ENCODE data around the gene ABCC6. TPM values are rescaled to one million over a fixed set of nuclear protein-coding genes. Genes with fewer than 3 reads are reported as not detected.

ABCC6 gene
- total and polyA plus RNA-seq, 2 of the 4 experiments (the other 2 are of a cell fraction), result 0.36 to 1.3 TPM

DNA sequence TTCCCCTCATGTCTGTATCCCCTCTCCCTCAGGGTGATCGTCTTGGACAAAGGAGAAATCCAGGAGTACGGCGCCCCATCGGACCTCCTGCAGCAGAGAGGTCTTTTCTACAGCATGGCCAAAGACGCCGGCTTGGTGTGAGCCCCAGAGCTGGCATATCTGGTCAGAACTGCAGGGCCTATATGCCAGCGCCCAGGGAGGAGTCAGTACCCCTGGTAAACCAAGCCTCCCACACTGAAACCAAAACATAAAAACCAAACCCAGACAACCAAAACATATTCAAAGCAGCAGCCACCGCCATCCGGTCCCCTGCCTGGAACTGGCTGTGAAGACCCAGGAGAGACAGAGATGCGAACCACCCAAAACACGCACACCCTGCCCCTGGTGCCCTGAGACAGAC lies 82.2 kb downstream of the ABCC6 start:
- H3K14ac ChIP-seq (replicated peaks; ENCODE audit: low read depth, low read length), result no peak overlapping the region
- DNase-seq (no peak), ATAC-seq (ENCODE audit: low read depth) (no peak)
- H3K36me3 ChIP-seq (ENCODE audit: control insufficient read depth, insufficient read depth, low read length), result peaks cover 91% of the 10 kb centered on the region
- TF ChIP-seq FOS (IDR thresholded peaks at IDR 0.05; ENCODE audit: low read depth, low read length), result no peak
- TF ChIP-seq MAFK (IDR thresholded peaks at IDR 0.05; ENCODE audit: low read depth, low read length), result no peak
- TF ChIP-seq, protein P1, sequence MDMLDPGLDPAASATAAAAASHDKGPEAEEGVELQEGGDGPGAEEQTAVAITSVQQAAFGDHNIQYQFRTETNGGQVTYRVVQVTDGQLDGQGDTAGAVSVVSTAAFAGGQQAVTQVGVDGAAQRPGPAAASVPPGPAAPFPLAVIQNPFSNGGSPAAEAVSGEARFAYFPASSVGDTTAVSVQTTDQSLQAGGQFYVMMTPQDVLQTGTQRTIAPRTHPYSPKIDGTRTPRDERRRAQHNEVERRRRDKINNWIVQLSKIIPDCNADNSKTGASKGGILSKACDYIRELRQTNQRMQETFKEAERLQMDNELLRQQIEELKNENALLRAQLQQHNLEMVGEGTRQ (IDR thresholded peaks at IDR 0.05; ENCODE audit: low read depth, low read length), result no peak
- no peak for TF ChIP-seq SMC3 (IDR thresholded peaks at IDR 0.05; ENCODE audit: low read depth, low read length)
- no peak for TF ChIP-seq MXI1 (IDR thresholded peaks at IDR 0.05; ENCODE audit: borderline replicate concordance, low read depth, low read length)
- no peak overlapping the region for H2BK20ac ChIP-seq (ENCODE audit: low read depth, low read length)
- no peak overlapping the region for H4K5ac ChIP-seq (ENCODE audit: low read depth, low read length)
- no peak overlapping the region for H3K4me2 ChIP-seq (ENCODE audit: low read depth, low read length)
- H4K8ac ChIP-seq (ENCODE audit: low read depth in 2 of 2, low read length in 2 of 2), result no peak overlapping the region
- H3K27ac ChIP-seq (ENCODE audit: insufficient read depth, low read length), result no peak overlapping the region
- H3K27me3 ChIP-seq (ENCODE audit: control insufficient read depth, insufficient read depth, low read length), result no peaks in the 10 kb centered on the region
- H3K79me1 ChIP-seq (ENCODE audit: low read depth in 1 of 2, low read length in 2 of 2), result peaks cover 13 to 39% of the 10 kb centered on the region in 2 experiments
- H3K4ac ChIP-seq (ENCODE audit: low read depth, low read length), result no peak overlapping the region
- no peak overlapping the region for H3K23ac ChIP-seq (ENCODE audit: low read depth, low read length)
- H3K9me1 ChIP-seq (ENCODE audit: insufficient read depth, low read length), result peaks cover 10% of the 10 kb centered on the region
- peaks cover 30% of the 10 kb centered on the region for H4K20me1 ChIP-seq (ENCODE audit: insufficient read depth, low read length)
- no peak overlapping the region for H4K91ac ChIP-seq (ENCODE audit: insufficient read depth, low read depth, low read length)
- no peak overlapping the region for H2AFZ ChIP-seq (replicated peaks; ENCODE audit: low read length, poor library complexity)
- H3K9ac ChIP-seq (ENCODE audit: low read depth, low read length), result no peak overlapping the region
- H3K4me1 ChIP-seq (ENCODE audit: control insufficient read depth, insufficient read depth, low read length), result no peaks in the 10 kb centered on the region
- intact Hi-C loops (cut with micrococcal nuclease), result no loop called here
- dilution Hi-C loops (cut with HindIII; ENCODE audit: low sequenced_read_pairs, unreplicated experiment), result no loop called here
- H2BK5ac ChIP-seq (ENCODE audit: low read depth, low read length, poor library complexity, severe bottlenecking), result no peak overlapping the region
- no CpG with 5 or more reads among the region's 11 CpGs for WGBS, 2 experiments (ENCODE audit: extremely low coverage in 2 of 2, insufficient read length in 1 of 2)
- H2AK5ac ChIP-seq (ENCODE audit: low read depth, low read length), result no peak overlapping the region
- no peak overlapping the region for H3K18ac ChIP-seq (ENCODE audit: low read depth, low read length)
- BruUV-seq (replicated peaks), result no TSS peak
- H3K56ac ChIP-seq (ENCODE audit: extremely low read depth, insufficient read depth, low read length), result no peak overlapping the region
- no peak overlapping the region for H2BK120ac ChIP-seq (ENCODE audit: low read depth, low read length)
- POLR2A ChIA-PET (ENCODE audit: unreplicated experiment), result no interaction called here
- H2AK9ac ChIP-seq (replicated peaks; ENCODE audit: low read depth, low read length, poor library complexity), result no peak overlapping the region
- no peak overlapping the region for H3K4me3 ChIP-seq (ENCODE audit: insufficient read depth, low read depth, low read length)
- H2BK15ac ChIP-seq (ENCODE audit: low read depth, low read length), result no peak overlapping the region
- no peaks in the 10 kb centered on the region for H3K9me3 ChIP-seq (ENCODE audit: control insufficient read depth, insufficient read depth, low read length)
- in situ Hi-C loops (cut with MboI; ENCODE audit: low sequenced_read_pairs), result no loop called here
- CTCF ChIA-PET, result no interaction called here

Measured in IMR-90 (cell line).